Mesendoderm (in vitro differentiated cells): Measurements from ENCODE around the gene CDHR1.

Experiments used
- DNase-seq: peaks from one replicate; pipeline ENCODE4 v3.0.0; 2013
- H2AK5ac ChIP-seq: 2 replicates; pipeline ENCODE4 v1.6.1; 2013; ENCODE audit warnings: low read length, inconsistent platforms
- H2BK120ac ChIP-seq: 2 replicates; pipeline ENCODE4 v1.6.1; 2013; ENCODE audit warnings: low read depth, mild to moderate bottlenecking, low read length, moderate library complexity, mixed read lengths
- H2BK15ac ChIP-seq: replicated peaks from 2 replicates; pipeline ENCODE4 v1.6.1; 2013; ENCODE audit warnings: low read depth, mild to moderate bottlenecking, moderate library complexity
- H2BK5ac ChIP-seq: 2 replicates; pipeline ENCODE4 v1.6.1; 2013; ENCODE audit warnings: low read length, inconsistent platforms
- H3K18ac ChIP-seq: 2 replicates; pipeline ENCODE4 v1.6.1; 2013; ENCODE audit warnings: mild to moderate bottlenecking, low read length, mixed read lengths
- H3K23ac ChIP-seq: one replicate; pipeline ENCODE4 v1.6.1; 2013; ENCODE audit warnings: low read length
- H3K27ac ChIP-seq: 2 replicates; pipeline ENCODE4 v1.5.1; 2013; ENCODE audit warnings: low read depth, mild to moderate bottlenecking, inconsistent platforms, low read length, moderate library complexity
- H3K27me3 ChIP-seq: 2 replicates; pipeline ENCODE4 v1.6.1; 2013; ENCODE audit warnings: low read length, control low read depth, mild to moderate bottlenecking, inconsistent platforms; ENCODE audit not compliant: insufficient read depth, poor library complexity
- H3K36me3 ChIP-seq: 2 replicates; pipeline ENCODE4 v1.6.1; 2013; ENCODE audit warnings: low read length, inconsistent platforms; ENCODE audit not compliant: control insufficient read depth, insufficient read depth
- H3K4ac ChIP-seq: one replicate; pipeline ENCODE4 v1.6.1; 2013; ENCODE audit warnings: low read depth, mild to moderate bottlenecking, low read length, moderate library complexity
- H3K4me1 ChIP-seq: 2 replicates; pipeline ENCODE4 v1.6.1; 2013; ENCODE audit warnings: low read depth, low read length, inconsistent platforms; ENCODE audit not compliant: control insufficient read depth
- H3K4me2 ChIP-seq: 2 replicates; pipeline ENCODE4 v1.6.1; 2013; ENCODE audit warnings: low read length
- H3K4me3 ChIP-seq: 2 replicates; pipeline ENCODE4 v1.5.1; 2013; ENCODE audit warnings: mild to moderate bottlenecking, low read length
- H3K56ac ChIP-seq: one replicate; pipeline ENCODE4 v1.6.1; 2013; ENCODE audit warnings: low read length
- H3K79me1 ChIP-seq: 2 replicates; pipeline ENCODE4 v1.6.1; 2013; ENCODE audit warnings: low read length, inconsistent platforms
- H3K79me2 ChIP-seq: 2 replicates; pipeline ENCODE4 v1.6.1; 2013; ENCODE audit warnings: mild to moderate bottlenecking, low read length; ENCODE audit not compliant: control insufficient read depth, insufficient read depth
- H3K9ac ChIP-seq: 2 replicates; pipeline ENCODE4 v1.6.1; 2013; ENCODE audit warnings: low read length, inconsistent platforms
- H4K5ac ChIP-seq: one replicate; pipeline ENCODE4 v1.6.1; 2013; ENCODE audit warnings: low read length
- H4K8ac ChIP-seq: one replicate; pipeline ENCODE4 v1.6.1; 2013; ENCODE audit warnings: low read depth, mild to moderate bottlenecking, control low read depth, low read length, moderate library complexity
- WGBS: extraction: QIAGEN DNeasy Blood & Tissue Kit; methylation state at CpG from one replicate; pipeline ENCODE4 v1.1.7; 2013; ENCODE audit warnings: low lambda C conversion rate, missing lambda C conversion rate; ENCODE audit not compliant: insufficient coverage; ENCODE audit errors: extremely low coverage; 5-methylcytosine and 5-hydroxymethylcytosine counted together

The CDHR1 gene

DNA sequence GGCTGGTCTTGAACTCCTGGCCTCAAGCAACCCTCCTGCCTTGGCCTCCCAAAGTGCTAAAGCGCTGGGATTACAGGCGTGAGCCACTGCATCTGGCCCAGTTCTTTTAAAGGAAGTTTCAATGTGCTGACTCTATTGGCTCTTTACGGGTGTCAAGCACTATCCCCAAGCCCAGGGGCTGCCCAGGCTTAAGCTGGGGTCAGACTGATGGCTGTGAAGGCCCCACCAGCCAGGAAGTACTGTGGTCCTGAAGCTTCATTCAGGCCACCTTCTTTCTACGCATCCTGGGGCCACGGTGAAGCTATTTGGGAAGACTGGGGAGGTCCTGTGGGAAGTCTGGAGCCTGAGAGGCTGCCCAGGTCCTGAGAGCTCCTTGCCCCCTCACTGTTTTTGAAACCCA, 12.7 kb upstream of the CDHR1 start:
- Histone ChIP-seq H3K4me1 (no peaks in the 10 kb centered on the region), H2BK5ac (no peak overlapping the region), H2BK15ac (no peak overlapping the region), H3K4ac (no peak overlapping the region), H2BK120ac (no peak overlapping the region), H4K5ac (no peak overlapping the region), H2AK5ac (no peak overlapping the region), H3K4me2 (no peak overlapping the region), H3K27ac (no peak overlapping the region), H3K18ac (no peak overlapping the region), H3K27me3 (no peaks in the 10 kb centered on the region), H3K56ac (no peak overlapping the region), H3K23ac (no peak overlapping the region), H3K36me3 (no peaks in the 10 kb centered on the region), H3K4me3 (no peak overlapping the region), H4K8ac (no peak overlapping the region), H3K79me2 (no peaks in the 10 kb centered on the region), H3K9ac (no peak overlapping the region), H3K79me1 (no peaks in the 10 kb centered on the region)
- no CpG with 5 or more reads among the region's 5 CpGs for WGBS
- DNase-seq = no peak

DNA sequence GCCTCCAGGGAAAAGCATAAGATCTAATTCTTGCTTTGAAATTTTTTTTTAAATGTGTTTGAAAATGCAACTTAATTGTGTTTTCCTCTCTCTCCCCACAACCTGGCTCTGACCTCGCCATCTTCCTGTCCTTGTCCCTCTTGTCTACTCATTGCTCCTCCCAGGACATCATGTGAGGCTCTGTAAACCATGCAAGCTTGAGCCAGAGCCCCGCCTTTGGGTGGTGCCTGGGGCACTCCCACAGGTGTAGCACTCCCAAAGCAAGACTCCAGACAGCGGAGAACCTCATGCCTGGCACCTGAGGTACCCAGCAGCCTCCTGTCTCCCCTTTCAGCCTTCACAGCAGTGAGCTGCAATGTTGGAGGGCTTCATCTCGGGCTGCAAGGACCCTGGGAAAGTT, 9.8 kb upstream of the CDHR1 start:
- Histone ChIP-seq H3K36me3 (no peaks in the 10 kb centered on the region), H3K18ac (no peak overlapping the region), H3K56ac (no peak overlapping the region), H3K27ac (no peak overlapping the region), H3K4ac (no peak overlapping the region), H3K27me3 (no peaks in the 10 kb centered on the region), H3K4me3 (no peak overlapping the region), H3K23ac (no peak overlapping the region), H3K4me2 (no peak overlapping the region), H3K79me2 (no peaks in the 10 kb centered on the region), H2BK120ac (no peak overlapping the region), H2BK5ac (no peak overlapping the region), H3K4me1 (no peaks in the 10 kb centered on the region), H2AK5ac (no peak overlapping the region), H4K5ac (no peak overlapping the region), H4K8ac (no peak overlapping the region), H2BK15ac (no peak overlapping the region), H3K9ac (no peak overlapping the region), H3K79me1 (no peaks in the 10 kb centered on the region)
- WGBS = no CpG with 5 or more reads among the region's 4 CpGs
- DNase-seq = no peak

DNA sequence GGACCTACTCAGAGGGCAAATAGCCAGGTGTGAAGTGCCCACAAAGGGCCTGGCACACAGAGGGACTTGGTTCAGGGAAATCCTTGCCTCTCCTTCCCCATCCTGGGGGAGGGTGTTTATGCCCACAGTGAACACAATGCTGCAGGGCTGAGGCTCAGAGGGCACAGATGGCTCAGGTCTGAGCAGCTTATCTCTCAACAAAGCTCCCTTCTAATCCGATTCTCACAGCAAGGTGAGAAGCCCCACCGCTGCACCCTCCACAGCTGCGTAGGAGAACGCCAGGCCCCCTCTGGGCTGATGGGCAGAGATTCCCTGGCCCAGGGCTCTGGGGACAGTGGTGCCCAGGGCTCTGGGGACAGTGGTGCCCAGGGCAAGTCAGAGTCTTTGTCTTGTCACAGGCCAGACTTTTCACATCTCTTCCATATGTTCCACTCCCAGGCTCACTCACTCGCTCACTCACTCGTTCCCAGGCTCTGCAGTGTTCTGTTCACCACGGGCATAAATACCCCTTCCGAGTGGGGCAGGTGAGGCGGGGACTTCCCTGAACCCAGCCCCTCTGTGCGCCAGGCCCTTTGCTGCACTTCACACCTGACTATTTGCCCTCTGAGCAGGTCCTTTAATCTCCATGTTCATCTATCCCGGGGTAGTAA, 8.7 kb upstream of the CDHR1 start:
- Histone ChIP-seq H4K8ac (no peak overlapping the region), H2BK5ac (no peak overlapping the region), H3K79me1 (no peaks in the 10 kb centered on the region), H3K4ac (no peak overlapping the region), H3K4me3 (no peak overlapping the region), H2BK120ac (no peak overlapping the region), H3K23ac (no peak overlapping the region), H3K56ac (no peak overlapping the region), H3K36me3 (no peaks in the 10 kb centered on the region), H2AK5ac (no peak overlapping the region), H3K79me2 (no peaks in the 10 kb centered on the region), H3K27me3 (no peaks in the 10 kb centered on the region), H4K5ac (no peak overlapping the region), H3K27ac (no peak overlapping the region), H3K9ac (no peak overlapping the region), H3K4me2 (no peak overlapping the region), H3K18ac (no peak overlapping the region), H2BK15ac (no peak overlapping the region), H3K4me1 (no peaks in the 10 kb centered on the region)
- no CpG with 5 or more reads among the region's 11 CpGs for WGBS
- no peak for DNase-seq

DNA sequence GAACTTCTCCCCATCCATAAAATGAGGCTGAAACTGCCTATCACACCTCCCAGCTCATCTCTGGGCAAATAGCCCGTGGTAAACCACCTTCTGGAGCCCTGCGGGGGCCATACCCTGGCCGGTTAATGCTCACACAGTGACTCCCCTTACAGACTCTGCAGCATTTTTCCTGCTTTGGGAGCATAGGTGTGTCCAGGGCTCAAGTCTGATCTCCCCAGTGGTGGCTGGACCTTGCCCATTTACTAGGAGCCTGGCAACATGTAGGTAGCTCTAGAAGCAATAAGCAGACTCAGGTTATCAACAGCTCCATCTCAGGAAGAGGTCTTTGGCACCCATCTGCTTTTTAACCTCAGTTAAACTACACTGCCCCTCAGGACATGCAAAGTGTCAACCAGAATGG, 5.5 kb upstream of the CDHR1 start:
- no CpG with 5 or more reads among the region's 3 CpGs for WGBS
- no peak for DNase-seq
- H2BK5ac ChIP-seq = no peak overlapping the region

DNA sequence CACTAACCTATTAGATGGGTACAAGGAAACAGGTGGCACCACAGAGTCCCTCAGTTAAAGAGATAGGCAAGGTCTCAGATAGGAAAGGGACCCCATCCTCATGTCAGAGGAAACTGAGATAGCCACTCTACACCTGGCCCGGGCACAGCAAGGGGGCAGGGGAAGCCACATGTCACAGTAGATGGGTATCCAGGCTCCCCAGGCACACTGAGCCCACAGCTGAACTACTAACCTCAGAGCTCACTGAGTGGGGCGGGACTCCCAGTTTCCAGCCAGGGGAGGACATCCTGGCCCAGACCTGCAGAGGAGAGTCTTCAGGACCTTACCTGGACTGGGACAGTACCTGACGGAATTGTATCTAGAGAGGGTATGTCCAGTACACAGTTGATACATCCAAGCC, 3.7 kb upstream of the CDHR1 start:
- no CpG with 5 or more reads among the region's 3 CpGs for WGBS
- H2BK15ac ChIP-seq = no peak overlapping the region

More for the DNA sequence above, 5.5 kb upstream of the CDHR1 start:
- H3K36me3 ChIP-seq = no peaks in the 10 kb centered on the region
- H3K4me1 ChIP-seq = no peaks in the 10 kb centered on the region
- H3K18ac ChIP-seq = no peak overlapping the region
- H3K4me2 ChIP-seq = no peak overlapping the region
- H3K4me3 ChIP-seq = no peak overlapping the region
- H3K9ac ChIP-seq = no peak overlapping the region
- peaks cover 1% of the 10 kb centered on the region for H3K27me3 ChIP-seq
- H4K8ac ChIP-seq = no peak overlapping the region
- H3K56ac ChIP-seq = no peak overlapping the region
- no peak overlapping the region for H3K23ac ChIP-seq
- no peak overlapping the region for H2BK120ac ChIP-seq
- no peak overlapping the region for H3K4ac ChIP-seq
- no peak overlapping the region for H4K5ac ChIP-seq
- H3K79me1 ChIP-seq = no peaks in the 10 kb centered on the region
- H3K79me2 ChIP-seq = no peaks in the 10 kb centered on the region
- no peak overlapping the region for H2BK15ac ChIP-seq
- H3K27ac ChIP-seq = no peak overlapping the region
- H2AK5ac ChIP-seq = no peak overlapping the region

DNA sequence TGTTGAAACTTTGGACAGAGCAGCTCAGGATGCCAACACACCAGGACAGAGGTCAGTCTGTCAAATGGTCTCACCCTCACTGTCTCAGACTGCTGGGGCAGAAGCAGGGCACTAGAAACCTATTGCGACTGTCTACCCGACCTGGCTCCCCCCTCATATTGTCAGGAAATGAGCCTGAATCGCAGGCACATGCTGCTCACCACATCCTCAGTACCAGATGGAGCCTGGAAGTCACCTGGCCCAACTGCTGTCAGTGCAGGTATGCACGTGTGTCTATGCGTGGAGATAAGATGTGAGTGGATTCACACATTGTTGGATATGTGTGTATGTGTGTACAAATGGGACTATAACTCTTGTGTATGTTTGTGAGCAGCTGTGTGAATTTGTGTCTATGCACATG, 3.2 kb upstream of the CDHR1 start:
- H4K8ac ChIP-seq = no peak overlapping the region
- no peak overlapping the region for H3K4me2 ChIP-seq
- H3K4ac ChIP-seq = no peak overlapping the region
- no peak overlapping the region for H2BK120ac ChIP-seq
- H3K79me2 ChIP-seq = no peaks in the 10 kb centered on the region
- no peak overlapping the region for H3K56ac ChIP-seq
- no peaks in the 10 kb centered on the region for H3K36me3 ChIP-seq
- no peak overlapping the region for H3K4me3 ChIP-seq
- H2BK5ac ChIP-seq = no peak overlapping the region
- no peak overlapping the region for H3K23ac ChIP-seq
- H2AK5ac ChIP-seq = no peak overlapping the region
- DNase-seq = no peak
- H3K27me3 ChIP-seq = peaks cover 18% of the 10 kb centered on the region
- H3K18ac ChIP-seq = no peak overlapping the region
- H3K27ac ChIP-seq = no peak overlapping the region
- H3K9ac ChIP-seq = no peak overlapping the region
- no peaks in the 10 kb centered on the region for H3K4me1 ChIP-seq
- no peaks in the 10 kb centered on the region for H3K79me1 ChIP-seq
- H2BK15ac ChIP-seq = no peak overlapping the region
- H4K5ac ChIP-seq = no peak overlapping the region
- no CpG with 5 or more reads among the region's 5 CpGs for WGBS

More for the DNA sequence above, 3.7 kb upstream of the CDHR1 start:
- H3K79me1 ChIP-seq = no peaks in the 10 kb centered on the region
- H2BK120ac ChIP-seq = no peak overlapping the region
- no peak for DNase-seq
- H3K9ac ChIP-seq = no peak overlapping the region
- no peak overlapping the region for H2BK5ac ChIP-seq
- no peaks in the 10 kb centered on the region for H3K79me2 ChIP-seq
- no peak overlapping the region for H3K4me3 ChIP-seq
- no peak overlapping the region for H3K4ac ChIP-seq
- H3K4me2 ChIP-seq = no peak overlapping the region
- H2AK5ac ChIP-seq = no peak overlapping the region
- H3K23ac ChIP-seq = no peak overlapping the region
- H4K5ac ChIP-seq = no peak overlapping the region
- H3K56ac ChIP-seq = no peak overlapping the region
- no peaks in the 10 kb centered on the region for H3K4me1 ChIP-seq
- no peak overlapping the region for H4K8ac ChIP-seq
- H3K18ac ChIP-seq = no peak overlapping the region
- peaks cover 14% of the 10 kb centered on the region for H3K27me3 ChIP-seq
- no peak overlapping the region for H3K27ac ChIP-seq
- H3K36me3 ChIP-seq = no peaks in the 10 kb centered on the region
